Neural cell (in vitro differentiated cells): ENCODE measurements around the gene CYRIA. TPM values are rescaled to one million over a fixed set of nuclear protein-coding genes. Genes with fewer than 3 reads are reported as not detected.

Experiments
- H2AFZ ChIP-seq: fragments of 200-600, 300-800 bp; sonication (generic), shearing (Covaris generic); 2 replicates; pipeline ENCODE4 v1.6.0; 2014; ENCODE audit warnings: low read depth, mild to moderate bottlenecking, antibody characterized with exemption, low read length, moderate library complexity
- H3F3A ChIP-seq: fragments of 200-600 bp; shearing (Covaris generic); 2 replicates; pipeline ENCODE4 v1.6.1; 2016; ENCODE audit warnings: mild to moderate bottlenecking, moderate library complexity, mixed read lengths, antibody characterized with exemption, low read length; ENCODE audit not compliant: insufficient read depth, poor library complexity, severe bottlenecking
- H3K27ac ChIP-seq: fragments of 200-600, 300-800 bp; sonication (generic), shearing (Covaris generic); 2 replicates; pipeline ENCODE4 v1.5.1; 2014; ENCODE audit warnings: mild to moderate bottlenecking, low read length, moderate library complexity
- H3K27me3 ChIP-seq: fragments of 300-800, 200-600 bp; sonication (generic), shearing (Covaris generic); 2 replicates; pipeline ENCODE4 v1.6.0; 2014; ENCODE audit warnings: mild to moderate bottlenecking, low read depth, low read length, moderate library complexity; ENCODE audit not compliant: insufficient read depth
- H3K36me3 ChIP-seq: fragments of 300-800, 200-600 bp; sonication (generic), shearing (Covaris generic); 2 replicates; pipeline ENCODE4 v1.5.1; 2014; ENCODE audit warnings: mild to moderate bottlenecking, antibody characterized with exemption, low read length, moderate library complexity; ENCODE audit not compliant: insufficient read depth
- H3K4me2 ChIP-seq: fragments of 300-800, 200-600 bp; sonication (generic), shearing (Covaris generic); 2 replicates; pipeline ENCODE4 v1.6.0; 2014; ENCODE audit warnings: mild to moderate bottlenecking, low read length
- H3K4me3 ChIP-seq: fragments of 300-800, 200-600 bp; sonication (generic), shearing (Covaris generic); 2 replicates; pipeline ENCODE4 v1.5.1; 2014; ENCODE audit warnings: mild to moderate bottlenecking, low read length, moderate library complexity
- H3K79me2 ChIP-seq: fragments of 200-600 bp; shearing (Covaris generic); replicated peaks from 2 replicates; pipeline ENCODE4 v1.6.0; 2014; ENCODE audit warnings: mild to moderate bottlenecking, low read length, moderate library complexity; ENCODE audit not compliant: insufficient read depth
- H3K9ac ChIP-seq: fragments of 300-800, 200-600 bp; sonication (generic), shearing (Covaris generic); 2 replicates; pipeline ENCODE4 v1.6.1; 2016; ENCODE audit warnings: mild to moderate bottlenecking, low read length, mixed read lengths
- H3K9me2 ChIP-seq: fragments of 200-600 bp; shearing (Covaris generic); 2 replicates; pipeline ENCODE4 v1.6.1; 2016; ENCODE audit warnings: mild to moderate bottlenecking, low read length, mixed read lengths; ENCODE audit not compliant: insufficient read depth
- H3K9me3 ChIP-seq: fragments of 200-600, 300-800 bp; sonication (generic), shearing (Covaris generic); 2 replicates; pipeline ENCODE4 v1.6.1; 2016; ENCODE audit warnings: mild to moderate bottlenecking, mixed run types, low read length, moderate library complexity, mixed read lengths
- H4K20me1 ChIP-seq: fragments of 200-600 bp; shearing (Covaris generic); 2 replicates; pipeline ENCODE4 v1.6.1; 2016; ENCODE audit warnings: mild to moderate bottlenecking, mixed run types; ENCODE audit not compliant: insufficient read depth
- EP300 ChIP-seq: fragments of 450-650 bp; conservative IDR thresholded peaks from 2 replicates; pipeline ENCODE4 v1.6.1; 2014; ENCODE audit warnings: antibody characterized with exemption, mild to moderate bottlenecking, moderate library complexity; ENCODE audit not compliant: poor library complexity, severe bottlenecking
- EZH2 ChIP-seq: fragments of 200-600, 300-800 bp; shearing (Covaris generic), sonication (generic); IDR thresholded peaks from 2 replicates; pipeline ENCODE4 v1.6.1; 2014; ENCODE audit warnings: antibody characterized with exemption, low read length, borderline replicate concordance, mild to moderate bottlenecking; ENCODE audit not compliant: insufficient read depth, poor library complexity, severe bottlenecking
- MXI1 ChIP-seq: fragments of 450-650 bp; conservative IDR thresholded peaks from 2 replicates; pipeline ENCODE4 v1.6.1; 2014; ENCODE audit warnings: antibody characterized with exemption, mild to moderate bottlenecking; ENCODE audit not compliant: poor library complexity, severe bottlenecking
- POLR2AphosphoS5 ChIP-seq: IDR thresholded peaks from 2 replicates; pipeline ENCODE4 v1.6.1; 2012
- RAD21 ChIP-seq: fragments of 450-650 bp; conservative IDR thresholded peaks from 2 replicates; pipeline ENCODE4 v1.6.1; 2014; ENCODE audit warnings: antibody characterized with exemption, mild to moderate bottlenecking, moderate library complexity
- REST ChIP-seq: IDR thresholded peaks from 2 replicates; pipeline ENCODE4 v1.6.1; 2012; ENCODE audit warnings: borderline replicate concordance
- SMC3 ChIP-seq: fragments of 450-650 bp; conservative IDR thresholded peaks from 2 replicates; pipeline ENCODE4 v1.6.1; 2014; ENCODE audit warnings: antibody characterized with exemption, mild to moderate bottlenecking, moderate library complexity; ENCODE audit not compliant: poor library complexity
- TAF1 ChIP-seq: IDR thresholded peaks from 2 replicates; pipeline ENCODE4 v1.6.1; 2012; ENCODE audit warnings: low read depth
- polyA plus RNA-seq: library from polyadenylated mRNA; depleted of rRNA; stranded (reverse); fragments of >200 nt; gene quantifications from 2 replicates; pipeline ENCODE4 v1.2.3, GENCODE V29; 2014
- TF ChIP-seq, protein P1 (sequence below): fragments of 450-650 bp; IDR thresholded peaks from 2 replicates; pipeline ENCODE4 v1.5.1; 2014; ENCODE audit warnings: antibody characterized with exemption, mild to moderate bottlenecking, moderate library complexity; ENCODE audit not compliant: poor library complexity, severe bottlenecking

The CYRIA gene
- polyA plus RNA-seq, 1 donor from 2014 or later: 67.0 TPM

GRCh38 chr2:16623564-16624435 is 41.8 kb downstream of the CYRIA start:
- Histone ChIP-seq H3F3A (no peaks in the 10 kb centered on the region), H2AFZ (no peak overlapping the region), H3K4me3 (no peak overlapping the region), H3K4me2 (no peak overlapping the region), H3K36me3 (peaks cover 12% of the 10 kb centered on the region), H3K9ac (no peak overlapping the region), H3K9me3 (no peaks in the 10 kb centered on the region), H3K9me2 (no peaks in the 10 kb centered on the region), H4K20me1 (no peaks in the 10 kb centered on the region), H3K27ac (no peak overlapping the region), H3K79me2 (no peaks in the 10 kb centered on the region), H3K27me3 (no peaks in the 10 kb centered on the region)
- TF ChIP-seq EZH2 (no peak), POLR2AphosphoS5 (no peak), MXI1 (no peak), RAD21 (no peak), EP300 (no peak)
- TF ChIP-seq, protein P1, sequence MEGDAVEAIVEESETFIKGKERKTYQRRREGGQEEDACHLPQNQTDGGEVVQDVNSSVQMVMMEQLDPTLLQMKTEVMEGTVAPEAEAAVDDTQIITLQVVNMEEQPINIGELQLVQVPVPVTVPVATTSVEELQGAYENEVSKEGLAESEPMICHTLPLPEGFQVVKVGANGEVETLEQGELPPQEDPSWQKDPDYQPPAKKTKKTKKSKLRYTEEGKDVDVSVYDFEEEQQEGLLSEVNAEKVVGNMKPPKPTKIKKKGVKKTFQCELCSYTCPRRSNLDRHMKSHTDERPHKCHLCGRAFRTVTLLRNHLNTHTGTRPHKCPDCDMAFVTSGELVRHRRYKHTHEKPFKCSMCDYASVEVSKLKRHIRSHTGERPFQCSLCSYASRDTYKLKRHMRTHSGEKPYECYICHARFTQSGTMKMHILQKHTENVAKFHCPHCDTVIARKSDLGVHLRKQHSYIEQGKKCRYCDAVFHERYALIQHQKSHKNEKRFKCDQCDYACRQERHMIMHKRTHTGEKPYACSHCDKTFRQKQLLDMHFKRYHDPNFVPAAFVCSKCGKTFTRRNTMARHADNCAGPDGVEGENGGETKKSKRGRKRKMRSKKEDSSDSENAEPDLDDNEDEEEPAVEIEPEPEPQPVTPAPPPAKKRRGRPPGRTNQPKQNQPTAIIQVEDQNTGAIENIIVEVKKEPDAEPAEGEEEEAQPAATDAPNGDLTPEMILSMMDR: no peak

DNA sequence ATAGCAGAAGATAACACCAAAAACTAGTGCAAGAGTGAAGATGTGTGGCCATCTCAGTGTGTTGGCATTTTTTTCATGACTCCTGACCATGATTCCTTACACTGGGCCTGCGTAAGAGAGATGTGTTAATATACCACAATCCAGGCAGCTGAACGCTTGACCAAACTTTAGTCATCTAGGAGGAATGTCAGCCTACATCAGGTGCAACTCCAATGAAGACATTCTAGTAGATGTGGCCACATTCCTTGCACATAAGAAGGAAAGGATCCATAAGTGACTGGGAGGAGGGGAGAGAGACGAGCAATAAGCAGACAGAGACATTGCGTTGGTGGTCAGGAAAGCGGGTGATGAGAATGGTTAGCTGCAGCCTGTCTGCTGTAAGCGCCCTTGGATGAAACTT is 42.6 kb downstream of the CYRIA start:
- Histone ChIP-seq H2AFZ (no peak overlapping the region), H3K36me3 (peaks cover 12% of the 10 kb centered on the region), H3K9ac (no peak overlapping the region), H3K27ac (no peak overlapping the region), H3K9me2 (no peaks in the 10 kb centered on the region), H3K27me3 (no peaks in the 10 kb centered on the region), H3K9me3 (no peaks in the 10 kb centered on the region), H3F3A (no peaks in the 10 kb centered on the region), H3K4me2 (no peak overlapping the region), H3K4me3 (no peak overlapping the region), H4K20me1 (no peaks in the 10 kb centered on the region), H3K79me2 (no peaks in the 10 kb centered on the region)
- no peak for TF ChIP-seq RAD21
- no peak for TF ChIP-seq TAF1
- no peak for TF ChIP-seq EP300

DNA sequence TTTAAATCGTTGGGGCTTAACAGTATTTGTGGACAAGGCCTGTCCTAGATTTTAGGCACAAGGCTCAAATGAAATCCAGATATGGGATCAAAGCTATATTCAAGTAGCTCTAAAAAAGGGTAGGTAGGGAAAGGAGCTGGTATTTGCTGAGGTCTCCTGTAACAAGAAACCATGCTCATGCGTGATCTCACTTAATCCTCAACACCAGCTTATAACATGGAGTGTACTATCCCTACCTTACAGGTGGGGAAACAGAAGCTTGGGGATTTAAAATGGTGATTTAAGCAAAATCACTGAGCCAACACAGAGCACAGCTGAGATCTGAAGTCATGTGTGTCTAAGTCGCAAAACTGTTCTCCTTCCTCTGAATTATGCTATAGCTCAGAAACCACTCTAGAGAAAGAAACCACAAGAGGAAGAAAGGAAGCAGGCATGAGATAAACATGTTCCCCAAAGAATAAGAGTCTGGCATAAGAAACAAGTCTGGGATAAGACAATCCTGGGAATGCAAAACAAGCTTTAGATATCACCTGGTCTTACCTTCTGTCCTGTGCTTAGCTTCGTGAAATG is 43.1 kb downstream of the CYRIA start:
- Histone ChIP-seq H3K79me2 (no peaks in the 10 kb centered on the region), H3K36me3 (peaks cover 12% of the 10 kb centered on the region), H3K9ac (no peak overlapping the region), H2AFZ (no peak overlapping the region), H3K27me3 (no peaks in the 10 kb centered on the region), H3K9me3 (no peaks in the 10 kb centered on the region), H3K9me2 (no peaks in the 10 kb centered on the region), H3K27ac (no peak overlapping the region), H3K4me2 (no peak overlapping the region), H3F3A (no peaks in the 10 kb centered on the region), H4K20me1 (no peaks in the 10 kb centered on the region), H3K4me3 (no peak overlapping the region)
- no peak for TF ChIP-seq TAF1
- TF ChIP-seq MXI1: no peak
- no peak for TF ChIP-seq SMC3
- no peak for TF ChIP-seq RAD21
- TF ChIP-seq REST: no peak
- no peak for TF ChIP-seq EP300
- TF ChIP-seq EZH2: no peak
- TF ChIP-seq POLR2AphosphoS5: no peak
- TF ChIP-seq, protein P1: no peak
